ENCODE data around the gene FCHSD2. TPM values are rescaled to one million over a fixed set of nuclear protein-coding genes. Genes with fewer than 3 reads are reported as not detected.
"Not testable (repeated sequence)": the region's sequence is repeated elsewhere in the genome, so short reads cannot be mapped to it uniquely, and the experiment has no call there.

FCHSD2 gene
- polyA plus RNA-seq, 1 donor: 22.8 TPM

- DNase-seq (ENCODE audit: low read depth): not testable (repeated sequence)
Observed at GRCh38 chr11:73061434-73061833, 80.7 kb downstream of the FCHSD2 start.

- DNase-seq (ENCODE audit: low read depth): no peak
Observed at GRCh38 chr11:73059915-73060314, 82.2 kb downstream of the FCHSD2 start.

GRCh38 chr11:73058989-73059674, 83.0 kb downstream of the FCHSD2 start:
- no peak for DNase-seq (ENCODE audit: low read depth)

- no peak for DNase-seq (ENCODE audit: low read depth)
Observed at GRCh38 chr11:73055655-73056354, 86.3 kb downstream of the FCHSD2 start.

- no peak for DNase-seq (ENCODE audit: low read depth)
Observed at GRCh38 chr11:73055002-73055401, 87.1 kb downstream of the FCHSD2 start.

DNA sequence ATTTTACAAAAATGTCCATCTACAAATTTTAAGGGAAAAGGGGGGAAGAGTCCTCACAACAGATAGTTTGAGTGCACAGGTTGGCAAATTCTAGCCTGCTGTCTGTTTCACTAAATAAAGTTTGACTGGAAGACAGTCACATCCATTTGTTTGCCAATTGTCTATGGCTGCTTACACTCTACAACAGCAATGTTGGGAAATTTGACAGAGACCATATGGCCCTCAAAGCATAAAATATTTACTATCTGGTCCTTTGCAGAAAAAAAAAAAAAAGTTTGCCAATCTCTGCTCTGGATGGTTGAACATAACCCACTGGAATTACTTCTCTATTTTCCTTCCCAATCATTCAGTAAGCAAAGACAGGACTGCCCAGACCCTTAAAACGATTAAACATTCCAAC, 88.2 kb downstream of the FCHSD2 start:
- no peak for DNase-seq (ENCODE audit: low read depth)

DNA sequence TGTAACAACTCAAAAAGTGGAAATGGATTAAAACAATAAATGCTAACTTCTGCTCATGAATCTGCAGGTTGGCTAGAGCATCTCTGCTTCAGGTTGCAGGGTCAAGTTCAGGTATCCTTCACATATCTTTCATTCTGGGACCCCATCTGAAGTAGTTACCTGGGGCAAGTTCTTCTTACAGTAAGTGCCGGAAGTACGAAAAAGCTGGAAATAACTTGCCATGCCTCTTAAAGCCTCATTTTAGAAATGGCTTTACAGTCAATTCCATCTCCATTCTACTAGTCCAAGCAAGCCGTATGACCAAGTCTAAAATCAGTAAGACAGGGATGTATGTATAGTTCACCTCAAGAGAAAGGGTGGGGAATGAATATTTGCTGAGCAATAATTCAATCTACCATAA, 93.7 kb downstream of the FCHSD2 start:
- DNase-seq (ENCODE audit: low read depth): no peak

DNA sequence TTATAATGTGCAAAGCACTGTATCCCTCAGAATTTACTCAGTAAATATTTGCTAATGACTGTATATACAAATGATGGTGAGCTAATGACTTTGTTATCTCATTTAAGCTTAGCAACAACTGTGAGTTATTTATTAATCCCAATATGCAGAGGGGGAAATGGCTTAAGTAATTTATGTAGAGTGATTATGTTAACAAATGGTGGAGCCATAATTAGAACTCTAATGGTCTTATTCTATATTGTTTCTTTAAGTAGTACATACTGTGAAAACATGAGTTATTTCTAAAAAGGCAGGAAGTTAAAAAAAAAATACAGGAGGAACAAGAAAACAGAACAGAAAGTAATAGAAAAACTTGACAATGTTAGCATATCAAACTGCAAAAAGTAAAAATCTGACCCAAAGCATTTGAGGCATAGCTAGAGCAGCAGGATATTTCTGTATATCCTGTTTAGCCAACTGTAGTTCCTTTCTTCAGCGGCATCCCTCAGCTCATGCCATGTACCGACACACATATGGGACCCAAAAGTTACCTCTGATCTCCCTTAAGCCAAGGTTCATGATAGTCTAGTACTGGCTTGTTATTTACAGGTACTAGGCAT, 94.2 kb downstream of the FCHSD2 start:
- no peak for DNase-seq (ENCODE audit: low read depth)

- DNase-seq (ENCODE audit: low read depth): no peak
Observed at GRCh38 chr11:73040046-73040445, 102.1 kb downstream of the FCHSD2 start.

GRCh38 chr11:73034777-73035176, 107.3 kb downstream of the FCHSD2 start:
- DNase-seq (ENCODE audit: low read depth): no peak

- DNase-seq (ENCODE audit: low read depth): no peak
Observed at GRCh38 chr11:73034331-73034730, 107.8 kb downstream of the FCHSD2 start.

GRCh38 chr11:73030130-73030529, 112.0 kb downstream of the FCHSD2 start:
- DNase-seq (ENCODE audit: low read depth): no peak

DNA sequence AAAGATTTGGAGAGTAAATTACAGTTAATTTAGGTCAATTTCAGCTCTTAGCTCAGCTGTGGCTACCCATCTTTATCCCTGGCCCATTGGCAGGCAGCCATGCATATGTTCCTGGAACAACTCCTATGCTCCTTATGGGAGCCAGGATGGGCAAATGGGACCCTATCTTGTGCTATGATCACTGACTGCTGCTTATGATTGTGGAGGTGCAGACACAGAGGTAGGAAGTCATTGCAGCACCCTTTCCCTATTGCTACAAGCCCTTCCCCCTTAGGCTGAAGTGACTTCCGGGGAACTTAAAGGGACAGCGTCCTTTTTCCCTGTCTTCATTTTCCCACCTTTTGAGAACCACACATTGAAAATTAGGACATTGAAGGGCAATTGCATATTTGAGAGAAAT, 112.7 kb downstream of the FCHSD2 start:
- DNase-seq (ENCODE audit: low read depth): no peak

- no peak for DNase-seq (ENCODE audit: low read depth)
Observed at GRCh38 chr11:73028611-73029010, 113.5 kb downstream of the FCHSD2 start.

- DNase-seq (ENCODE audit: low read depth): not testable (repeated sequence)
Observed at GRCh38 chr11:73027840-73028239, 114.3 kb downstream of the FCHSD2 start.

DNA sequence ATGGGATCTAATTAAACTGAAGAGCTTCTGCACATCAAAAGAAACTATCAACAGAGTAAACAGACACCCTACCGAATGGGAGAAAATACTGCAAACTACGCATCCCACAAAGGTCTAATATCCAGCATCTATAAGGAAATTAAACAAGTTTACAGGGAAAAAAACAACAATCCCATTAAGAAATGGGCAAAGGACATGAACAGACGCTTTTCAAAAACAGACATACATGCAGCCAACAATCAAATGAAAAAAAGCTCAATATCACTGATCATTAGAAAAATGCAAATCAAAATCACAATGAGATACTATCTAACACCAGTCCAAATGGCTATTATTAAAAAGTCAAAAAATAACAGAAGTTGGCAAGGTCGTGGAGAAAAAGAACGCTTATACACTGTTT, 117.5 kb downstream of the FCHSD2 start:
- DNase-seq (ENCODE audit: low read depth): no peak

DNA sequence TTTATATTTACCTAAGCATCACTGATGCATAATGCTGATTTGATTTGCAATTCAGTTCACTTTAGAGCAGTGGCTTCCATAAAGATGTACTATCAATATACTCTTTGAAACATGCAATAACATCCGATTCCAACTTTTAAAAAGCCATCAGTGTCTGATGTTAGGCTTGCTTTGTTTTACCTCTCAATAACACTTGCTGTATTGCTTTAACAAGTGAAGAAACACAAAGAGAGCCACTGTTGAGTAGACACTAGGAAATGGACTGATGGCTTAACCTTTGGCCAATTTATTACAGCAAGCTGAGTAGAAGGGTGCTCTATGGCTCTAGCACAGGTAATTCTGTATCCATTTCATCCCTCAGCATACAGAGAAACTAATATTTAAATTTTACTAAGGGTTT, 122.1 kb downstream of the FCHSD2 start:
- DNase-seq (ENCODE audit: low read depth): no peak

DNA sequence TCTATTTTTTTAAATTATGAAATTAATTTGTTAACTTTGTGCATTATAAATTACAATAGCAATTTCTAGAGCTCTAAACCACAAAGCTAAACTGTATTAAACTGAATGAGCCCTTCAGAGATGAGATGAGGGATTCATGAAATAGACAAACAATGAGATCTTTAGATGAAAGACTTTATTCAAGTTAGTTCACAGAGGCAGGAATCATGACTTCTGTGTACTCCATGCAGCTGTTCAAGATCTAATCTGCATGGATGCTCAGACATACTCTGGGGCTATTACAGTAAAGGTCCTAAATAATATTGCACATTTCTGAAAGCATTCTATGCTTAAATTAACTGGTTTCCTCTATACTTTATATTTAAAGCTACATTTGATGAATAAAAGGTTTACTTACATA, 122.7 kb downstream of the FCHSD2 start:
- DNase-seq (ENCODE audit: low read depth): no peak

GRCh38 chr11:73018856-73019255, 123.3 kb downstream of the FCHSD2 start:
- no peak for DNase-seq (ENCODE audit: low read depth)

GRCh38 chr11:73017024-73017751, 124.9 kb downstream of the FCHSD2 start:
- DNase-seq (ENCODE audit: low read depth): no peak

DNA sequence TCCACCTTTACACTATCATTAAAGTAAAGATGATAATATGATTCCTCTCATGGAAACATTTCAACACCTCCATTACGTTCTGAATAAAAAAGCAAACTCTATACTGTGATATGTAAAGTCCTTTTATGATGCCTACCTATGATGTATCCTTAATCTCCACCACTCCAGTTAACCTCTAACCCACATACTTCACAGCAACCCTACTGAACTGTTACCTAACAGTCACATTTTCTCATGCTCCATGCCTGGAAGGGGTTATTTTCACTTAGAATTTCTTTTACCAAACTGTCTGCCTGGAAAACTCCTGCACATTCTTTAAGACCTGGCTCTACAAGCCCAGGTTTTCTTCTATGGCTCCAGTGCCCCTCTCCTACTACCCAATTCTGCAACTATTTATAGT, 129.1 kb downstream of the FCHSD2 start:
- DNase-seq (ENCODE audit: low read depth): no peak

DNA sequence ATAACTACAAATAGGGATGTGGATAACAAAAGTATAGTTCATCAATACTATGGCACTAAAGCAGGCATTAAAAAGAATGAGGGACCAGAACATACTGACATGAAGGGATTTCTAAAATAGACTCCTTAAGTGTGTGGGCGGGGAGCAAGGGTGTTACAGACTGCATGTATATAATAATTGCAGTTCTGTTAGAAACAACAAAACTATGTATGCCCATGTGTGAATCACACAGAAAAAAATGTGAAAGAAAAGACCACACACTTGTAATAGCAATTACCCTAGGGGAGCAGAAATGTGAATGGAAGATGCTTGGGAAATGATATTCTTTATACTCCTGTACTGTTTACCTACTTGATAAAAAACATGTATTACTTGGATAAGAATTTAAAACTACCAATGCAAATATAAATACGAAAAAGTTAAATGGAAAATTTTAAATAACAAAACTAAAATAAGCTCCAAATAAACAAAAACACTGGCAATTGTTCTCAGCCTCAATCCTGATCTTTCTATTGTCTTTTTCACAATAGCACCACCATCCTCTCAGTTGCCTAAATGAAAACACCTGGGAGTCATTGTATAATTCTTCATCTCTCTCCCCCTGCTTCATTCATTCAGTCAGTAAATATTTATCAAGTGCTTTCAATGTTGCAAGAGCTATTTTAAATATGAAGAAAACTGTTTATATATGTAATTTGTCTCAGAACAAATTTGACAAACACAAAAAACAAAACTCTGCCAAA, 129.8 kb downstream of the FCHSD2 start:
- no peak for DNase-seq (ENCODE audit: low read depth)
